WI38 (cell line): Measurements from ENCODE around the gene USP8.

Experiments used
- H3K4me3 ChIP-seq: 2 replicates; pipeline ENCODE4 v1.5.1; 2011; ENCODE audit warnings: low read depth, mild to moderate bottlenecking, control low read depth, low read length
- TF ChIP-seq, protein P1 (sequence below): IDR thresholded peaks from 2 replicates; pipeline ENCODE4 v1.5.1; 2012; ENCODE audit warnings: low read depth, mild to moderate bottlenecking, control low read depth, low read length

The USP8 gene

DNA sequence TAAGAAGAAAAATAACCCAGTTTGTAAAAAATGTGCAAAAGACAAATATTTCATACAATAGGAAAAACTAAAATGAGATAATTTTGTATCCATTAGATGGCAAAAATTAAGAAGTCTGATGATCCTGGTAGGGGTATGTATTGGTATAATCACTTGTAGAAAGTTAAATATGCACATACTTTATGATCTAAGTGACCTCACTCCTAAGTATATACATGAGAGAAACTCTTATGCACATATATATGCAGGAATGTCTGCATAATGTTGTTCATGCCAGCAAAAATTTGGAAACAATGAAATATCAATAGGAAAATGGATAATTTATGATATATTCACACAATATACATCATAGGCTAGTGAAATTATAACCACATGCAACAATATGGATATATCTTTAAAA lies 88.8 kb downstream of the USP8 start:
- TF ChIP-seq, protein P1, sequence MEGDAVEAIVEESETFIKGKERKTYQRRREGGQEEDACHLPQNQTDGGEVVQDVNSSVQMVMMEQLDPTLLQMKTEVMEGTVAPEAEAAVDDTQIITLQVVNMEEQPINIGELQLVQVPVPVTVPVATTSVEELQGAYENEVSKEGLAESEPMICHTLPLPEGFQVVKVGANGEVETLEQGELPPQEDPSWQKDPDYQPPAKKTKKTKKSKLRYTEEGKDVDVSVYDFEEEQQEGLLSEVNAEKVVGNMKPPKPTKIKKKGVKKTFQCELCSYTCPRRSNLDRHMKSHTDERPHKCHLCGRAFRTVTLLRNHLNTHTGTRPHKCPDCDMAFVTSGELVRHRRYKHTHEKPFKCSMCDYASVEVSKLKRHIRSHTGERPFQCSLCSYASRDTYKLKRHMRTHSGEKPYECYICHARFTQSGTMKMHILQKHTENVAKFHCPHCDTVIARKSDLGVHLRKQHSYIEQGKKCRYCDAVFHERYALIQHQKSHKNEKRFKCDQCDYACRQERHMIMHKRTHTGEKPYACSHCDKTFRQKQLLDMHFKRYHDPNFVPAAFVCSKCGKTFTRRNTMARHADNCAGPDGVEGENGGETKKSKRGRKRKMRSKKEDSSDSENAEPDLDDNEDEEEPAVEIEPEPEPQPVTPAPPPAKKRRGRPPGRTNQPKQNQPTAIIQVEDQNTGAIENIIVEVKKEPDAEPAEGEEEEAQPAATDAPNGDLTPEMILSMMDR = no peak
- no peak overlapping the region for H3K4me3 ChIP-seq

DNA sequence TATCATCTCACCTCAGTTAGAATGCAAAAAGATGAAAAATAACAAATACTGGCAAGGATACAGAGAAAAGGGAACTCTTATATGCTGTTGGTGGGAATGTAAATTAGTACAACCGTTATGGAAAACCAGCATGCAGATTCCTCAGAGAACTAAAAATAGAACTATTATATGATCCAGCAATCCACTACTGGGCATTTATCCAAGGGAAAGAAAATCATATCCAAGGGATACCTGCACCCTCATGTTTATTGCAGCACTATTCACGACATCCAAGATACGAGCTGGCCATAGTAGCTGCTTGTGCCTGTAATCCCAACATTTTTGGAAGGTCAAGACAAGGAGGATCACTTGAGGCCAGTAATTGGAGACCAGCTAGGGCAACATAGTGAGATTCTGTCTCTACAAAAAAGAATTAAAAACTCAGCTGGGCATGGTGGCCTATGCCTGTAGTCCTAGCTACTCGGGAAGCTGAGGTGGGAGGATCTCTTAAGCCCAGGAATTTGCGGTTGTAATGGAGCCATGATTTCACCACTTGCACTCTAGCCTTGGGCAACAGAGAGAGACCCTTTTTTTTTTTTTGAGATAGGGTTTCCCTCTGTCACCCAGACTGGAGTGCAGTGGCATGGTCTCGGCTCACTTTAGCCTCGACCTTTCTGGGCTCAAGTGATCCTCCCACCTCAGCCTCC lies 95.7 kb downstream of the USP8 start:
- TF ChIP-seq, protein P1 = no peak
- H3K4me3 ChIP-seq = no peak overlapping the region

DNA sequence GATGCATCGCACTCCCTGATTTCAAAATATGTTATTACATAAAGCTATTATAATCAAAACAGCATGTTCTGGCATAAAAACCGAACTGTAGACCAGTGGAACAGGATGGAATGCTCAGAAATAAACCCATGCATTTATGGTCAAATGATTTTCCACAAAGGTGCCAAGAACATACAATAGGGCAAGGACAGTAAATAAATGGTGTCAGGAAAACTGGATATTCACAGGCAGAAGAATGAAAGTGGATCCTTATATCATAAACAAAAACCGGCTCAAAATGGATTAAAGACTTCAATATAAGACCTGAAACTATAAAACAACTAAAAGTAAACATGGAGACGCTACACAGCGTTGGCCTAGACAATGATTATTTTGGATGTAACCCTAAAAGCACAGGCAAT lies 99.6 kb downstream of the USP8 start:
- no peak overlapping the region for H3K4me3 ChIP-seq
- TF ChIP-seq, protein P1 = no peak

DNA sequence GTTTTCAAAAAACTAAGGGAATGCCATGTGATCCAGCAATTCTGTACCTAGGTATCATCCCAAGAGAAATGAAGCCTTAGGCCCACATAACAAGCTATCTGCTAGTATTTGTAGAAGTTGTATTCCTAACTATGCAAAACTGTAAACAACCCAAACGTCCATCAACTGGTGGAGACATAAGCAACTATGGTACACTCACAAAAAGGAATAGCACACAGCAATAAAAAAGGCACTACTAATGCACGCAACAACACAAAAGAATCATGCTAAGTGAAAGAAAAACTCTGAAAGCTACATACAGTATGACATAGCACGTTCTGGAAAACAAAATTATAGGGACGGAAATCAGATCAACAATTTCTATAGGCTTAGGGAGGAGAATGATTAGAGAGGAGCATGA lies 107.0 kb downstream of the USP8 start:
- H3K4me3 ChIP-seq = no peak overlapping the region
- TF ChIP-seq, protein P1 = no peak

DNA sequence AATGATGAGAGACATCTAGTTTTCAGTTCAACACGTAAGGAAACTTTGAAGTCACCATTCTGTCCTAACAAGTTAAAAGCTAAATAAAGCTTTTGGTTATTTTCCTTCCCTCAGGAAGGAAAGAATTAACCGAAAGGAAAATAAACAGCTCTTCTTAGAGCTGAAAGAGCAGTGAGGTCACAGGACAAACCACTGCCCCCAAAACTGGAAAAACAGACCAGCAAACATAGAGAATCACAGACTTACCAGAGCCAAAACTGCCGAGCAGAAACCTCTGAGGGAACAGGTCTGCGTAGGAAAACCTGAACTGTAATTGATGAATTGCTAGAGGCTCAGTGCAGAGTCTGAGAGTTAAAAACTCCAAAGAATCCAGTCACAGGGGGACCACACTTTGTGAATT lies 107.6 kb downstream of the USP8 start:
- H3K4me3 ChIP-seq = no peak overlapping the region
- TF ChIP-seq, protein P1 = no peak

DNA sequence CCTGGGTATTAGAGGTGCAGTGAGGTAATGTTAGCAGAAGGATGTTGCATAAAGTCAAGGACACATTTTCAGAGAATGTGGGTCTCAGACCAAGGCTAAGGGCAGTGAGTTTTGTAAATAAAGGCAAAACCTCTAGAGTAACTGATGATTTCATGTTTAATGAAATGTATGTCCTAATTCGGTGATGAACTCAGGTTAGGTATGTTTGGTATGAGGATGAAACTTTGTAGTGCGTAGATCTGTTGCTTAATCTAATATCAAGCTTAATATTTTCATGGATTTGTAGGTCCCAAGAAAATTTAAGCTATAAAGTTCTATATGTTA lies 118.6 kb downstream of the USP8 start:
- H3K4me3 ChIP-seq = no peak overlapping the region
- TF ChIP-seq, protein P1 = no peak

DNA sequence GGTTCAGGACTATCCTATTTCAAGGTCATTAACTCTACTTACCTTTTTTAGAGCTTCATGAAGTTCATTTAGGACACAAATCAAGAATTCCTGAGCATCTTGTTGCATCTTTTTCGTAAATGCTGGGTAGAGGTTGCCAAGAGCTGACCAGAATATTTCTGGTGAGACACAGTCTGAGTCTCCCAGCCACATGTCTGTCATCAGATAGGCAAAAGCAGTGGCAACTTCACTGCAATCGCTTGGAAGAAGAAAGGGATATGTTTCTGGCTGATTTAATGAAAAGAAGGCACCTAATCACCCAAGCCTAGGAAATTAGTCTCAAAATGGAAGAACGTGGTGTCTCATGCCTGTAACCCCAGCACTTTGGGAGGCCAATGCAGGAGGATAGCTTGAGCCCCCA lies 119.4 kb downstream of the USP8 start:
- no peak overlapping the region for H3K4me3 ChIP-seq
- TF ChIP-seq, protein P1 = no peak
